ENCODE measurements around the gene CD274.

DNA sequence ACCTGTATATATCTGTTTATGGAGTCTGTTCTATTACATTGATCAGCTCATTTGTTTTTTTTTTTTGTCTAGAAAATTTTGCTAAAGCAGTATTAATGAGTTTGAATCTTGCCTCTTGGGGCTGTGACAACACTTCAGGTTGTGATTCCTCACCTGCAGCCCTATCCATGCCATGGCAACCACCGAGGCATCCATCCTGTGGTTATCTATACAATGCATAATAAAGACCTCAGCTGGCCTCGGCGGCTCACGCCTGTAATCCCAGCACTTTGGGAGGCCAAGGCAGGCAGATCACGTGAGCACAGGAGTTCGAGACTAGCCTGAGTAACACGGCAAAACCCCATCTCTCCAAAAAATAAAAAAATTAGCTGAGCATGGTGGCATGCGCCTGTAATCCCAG is 31.9 kb downstream of the CD274 start:
- TF ChIP-seq, protein P1, sequence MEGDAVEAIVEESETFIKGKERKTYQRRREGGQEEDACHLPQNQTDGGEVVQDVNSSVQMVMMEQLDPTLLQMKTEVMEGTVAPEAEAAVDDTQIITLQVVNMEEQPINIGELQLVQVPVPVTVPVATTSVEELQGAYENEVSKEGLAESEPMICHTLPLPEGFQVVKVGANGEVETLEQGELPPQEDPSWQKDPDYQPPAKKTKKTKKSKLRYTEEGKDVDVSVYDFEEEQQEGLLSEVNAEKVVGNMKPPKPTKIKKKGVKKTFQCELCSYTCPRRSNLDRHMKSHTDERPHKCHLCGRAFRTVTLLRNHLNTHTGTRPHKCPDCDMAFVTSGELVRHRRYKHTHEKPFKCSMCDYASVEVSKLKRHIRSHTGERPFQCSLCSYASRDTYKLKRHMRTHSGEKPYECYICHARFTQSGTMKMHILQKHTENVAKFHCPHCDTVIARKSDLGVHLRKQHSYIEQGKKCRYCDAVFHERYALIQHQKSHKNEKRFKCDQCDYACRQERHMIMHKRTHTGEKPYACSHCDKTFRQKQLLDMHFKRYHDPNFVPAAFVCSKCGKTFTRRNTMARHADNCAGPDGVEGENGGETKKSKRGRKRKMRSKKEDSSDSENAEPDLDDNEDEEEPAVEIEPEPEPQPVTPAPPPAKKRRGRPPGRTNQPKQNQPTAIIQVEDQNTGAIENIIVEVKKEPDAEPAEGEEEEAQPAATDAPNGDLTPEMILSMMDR (IDR thresholded peaks at IDR 0.05; ENCODE audit: borderline replicate concordance, extremely low read depth, low read length, poor library complexity, severe bottlenecking) = no peak
- no peak for TF ChIP-seq EZH2 (IDR thresholded peaks at IDR 0.05; ENCODE audit: borderline replicate concordance, low read depth, low read length, severe bottlenecking)

Measured in DND-41 (cell line).